H9 (cell line): ENCODE data around the gene AIFM1. TPM values are rescaled to one million over a fixed set of nuclear protein-coding genes. Genes with fewer than 3 reads are reported as not detected.

ENCODE experiments used
- DNase-seq: peaks from one replicate; pipeline ENCODE4 v3.0.0-alpha.2; 2017
- H2AFZ ChIP-seq: one replicate; pipeline ENCODE4 v1.6.1; 2013; ENCODE audit warnings: mild to moderate bottlenecking, low read length, control low read depth, moderate library complexity
- H2AK5ac ChIP-seq: 2 replicates; pipeline ENCODE4 v1.6.1; 2013; ENCODE audit warnings: low read length, control low read depth, mixed read lengths; ENCODE audit not compliant: insufficient read length
- H2BK120ac ChIP-seq: one replicate; pipeline ENCODE4 v1.6.1; 2013; ENCODE audit warnings: low read depth, mild to moderate bottlenecking, low read length, control low read depth, inconsistent platforms; ENCODE audit not compliant: poor library complexity, severe bottlenecking
- H2BK12ac ChIP-seq: 2 replicates; pipeline ENCODE4 v1.6.1; 2013; ENCODE audit warnings: low read length, control low read depth, mixed read lengths, low read depth; ENCODE audit not compliant: insufficient read length
- H2BK15ac ChIP-seq: 2 replicates; pipeline ENCODE4 v1.6.1; 2013; ENCODE audit warnings: low read depth, low read length, control low read depth
- H2BK20ac ChIP-seq: one replicate; pipeline ENCODE4 v1.6.1; 2013; ENCODE audit warnings: low read depth, mild to moderate bottlenecking, low read length, control low read depth, inconsistent platforms; ENCODE audit not compliant: poor library complexity, severe bottlenecking
- H2BK5ac ChIP-seq: 2 replicates; pipeline ENCODE4 v1.6.1; 2013; ENCODE audit warnings: low read length, control low read depth, mixed read lengths; ENCODE audit not compliant: insufficient read length
- H3K14ac ChIP-seq: 2 replicates; pipeline ENCODE4 v1.6.1; 2013; ENCODE audit warnings: low read length, control low read depth; ENCODE audit not compliant: insufficient read depth
- H3K18ac ChIP-seq: 2 replicates; pipeline ENCODE4 v1.6.1; 2013; ENCODE audit warnings: low read depth, mild to moderate bottlenecking, mixed read lengths, low read length, control low read depth; ENCODE audit not compliant: insufficient read length
- H3K23ac ChIP-seq: 2 replicates; pipeline ENCODE4 v1.6.1; 2013; ENCODE audit warnings: low read length, control low read depth, mixed read lengths, low read depth; ENCODE audit not compliant: insufficient read length
- H3K23me2 ChIP-seq: 2 replicates; pipeline ENCODE4 v1.6.1; 2013; ENCODE audit warnings: low read depth, mild to moderate bottlenecking, mixed read lengths, low read length, control low read depth; ENCODE audit not compliant: insufficient read length, poor library complexity, severe bottlenecking
- H3K27ac ChIP-seq: 2 replicates; pipeline ENCODE4 v1.5.1; 2013; ENCODE audit warnings: low read length, control low read depth, mixed read lengths, low read depth; ENCODE audit not compliant: insufficient read length
- H3K27me3 ChIP-seq: 2 replicates; pipeline ENCODE4 v1.6.1; 2013; ENCODE audit warnings: low read length, control low read depth, inconsistent platforms; ENCODE audit not compliant: insufficient read depth
- H3K4ac ChIP-seq: 2 replicates; pipeline ENCODE4 v1.6.1; 2013; ENCODE audit warnings: low read depth, mild to moderate bottlenecking, control low read depth, inconsistent platforms, low read length, moderate library complexity
- H3K4me1 ChIP-seq: 2 replicates; pipeline ENCODE4 v1.6.1; 2013; ENCODE audit warnings: low read length, control low read depth, inconsistent platforms; ENCODE audit not compliant: insufficient read depth
- H3K4me2 ChIP-seq: 2 replicates; pipeline ENCODE4 v1.6.1; 2013; ENCODE audit warnings: low read length, control low read depth, mixed read lengths; ENCODE audit not compliant: insufficient read length, insufficient read depth
- H3K56ac ChIP-seq: 2 replicates; pipeline ENCODE4 v1.6.1; 2013; ENCODE audit warnings: low read depth, mild to moderate bottlenecking, mixed read lengths, low read length, control low read depth; ENCODE audit not compliant: insufficient read length
- H3K79me1 ChIP-seq: 2 replicates; pipeline ENCODE4 v1.6.1; 2013; ENCODE audit warnings: low read depth, mild to moderate bottlenecking, moderate library complexity, low read length, control low read depth, inconsistent platforms; ENCODE audit not compliant: insufficient read depth, poor library complexity, severe bottlenecking
- H3K79me2 ChIP-seq: 2 replicates; pipeline ENCODE4 v1.6.1; 2013; ENCODE audit warnings: low read length, control low read depth, inconsistent platforms; ENCODE audit not compliant: insufficient read depth
- H3K9ac ChIP-seq: 2 replicates; pipeline ENCODE4 v1.6.1; 2013; ENCODE audit warnings: low read length, control low read depth, mixed read lengths; ENCODE audit not compliant: insufficient read length; ENCODE audit errors: extremely low read depth
- H3K9me3 ChIP-seq: one replicate; pipeline ENCODE4 v1.6.1; 2013; ENCODE audit warnings: low read depth, low read length, inconsistent platforms; ENCODE audit not compliant: control insufficient read depth
- H3T11ph ChIP-seq: one replicate; pipeline ENCODE4 v1.6.1; 2013; ENCODE audit warnings: mild to moderate bottlenecking, low read length, control low read depth, inconsistent platforms
- H4K20me1 ChIP-seq: one replicate; pipeline ENCODE4 v1.6.1; 2013; ENCODE audit not compliant: control insufficient read depth, insufficient read length, insufficient read depth
- H4K5ac ChIP-seq: 2 replicates; pipeline ENCODE4 v1.6.1; 2013; ENCODE audit warnings: low read depth, mild to moderate bottlenecking, mixed read lengths, low read length, control low read depth; ENCODE audit not compliant: insufficient read length
- H4K8ac ChIP-seq: replicated peaks from 2 replicates; pipeline ENCODE4 v1.6.1; 2013; ENCODE audit warnings: low read length, control low read depth, mixed read lengths, low read depth; ENCODE audit not compliant: insufficient read length
- H4K91ac ChIP-seq: 2 replicates; pipeline ENCODE4 v1.6.1; 2013; ENCODE audit warnings: low read depth, mild to moderate bottlenecking, moderate library complexity, mixed read lengths, low read length, control low read depth; ENCODE audit not compliant: insufficient read length
- H3K27ac Mint-ChIP-seq, 3 experiments: 2 replicates in 2 of 3; 3 replicates in 1 of 3; pipeline ENCODE4 v1.8.0; 2020 to 2021; ENCODE audit warnings: mixed read lengths in 3 of 3, mild to moderate bottlenecking in 1 of 3, moderate library complexity in 1 of 3
- H3K27me3 Mint-ChIP-seq: 2 replicates; pipeline ENCODE4 v1.8.0; 2021; ENCODE audit warnings: low read depth, mild to moderate bottlenecking, moderate library complexity, mixed read lengths
- H3K36me3 Mint-ChIP-seq, 3 experiments: 2 replicates in 2 of 3; 3 replicates in 1 of 3; pipeline ENCODE4 v1.8.0; 2020 to 2021; ENCODE audit warnings: low read depth in 3 of 3, mixed read lengths in 3 of 3; ENCODE audit not compliant: insufficient read depth in 1 of 3
- H3K4me1 Mint-ChIP-seq, 2 experiments: 2 replicates each; pipeline ENCODE4 v1.8.0; 2020; ENCODE audit warnings: mixed read lengths in 2 of 2
- H3K4me3 Mint-ChIP-seq, 2 experiments: 2 replicates in 1 of 2; 3 replicates in 1 of 2; pipeline ENCODE4 v1.8.0; 2020 to 2021; ENCODE audit warnings: mild to moderate bottlenecking in 2 of 2, mixed read lengths in 2 of 2, moderate library complexity in 1 of 2
- H3K9me3 Mint-ChIP-seq, 2 experiments: 2 replicates in 1 of 2; 3 replicates in 1 of 2; pipeline ENCODE4 v1.8.0; 2020; ENCODE audit warnings: mild to moderate bottlenecking in 2 of 2, mixed read lengths in 2 of 2, moderate library complexity in 1 of 2
- WGBS: extraction: QIAGEN DNeasy Blood & Tissue Kit; methylation state at CpG from one replicate; pipeline ENCODE4 v1.1.7; 2013; ENCODE audit warnings: missing lambda C conversion rate, low lambda C conversion rate, mixed read lengths; ENCODE audit not compliant: insufficient read length; ENCODE audit errors: extremely low coverage; 5-methylcytosine and 5-hydroxymethylcytosine counted together
- total RNA-seq: library from RNA; stranded (reverse); gene quantifications from 2 replicates; pipeline ENCODE4 v1.2.1, GENCODE V29; 2021
- TF ChIP-seq, protein P1 (sequence below): fragments of 200-600 bp; sonication (generic); conservative IDR thresholded peaks from 3 replicates; pipeline ENCODE4 v1.8.0; 2021; ENCODE audit warnings: antibody characterized with exemption, mild to moderate bottlenecking

The AIFM1 gene
- total RNA-seq, 1 experiment from 2014 or later: 43.7 TPM

DNA sequence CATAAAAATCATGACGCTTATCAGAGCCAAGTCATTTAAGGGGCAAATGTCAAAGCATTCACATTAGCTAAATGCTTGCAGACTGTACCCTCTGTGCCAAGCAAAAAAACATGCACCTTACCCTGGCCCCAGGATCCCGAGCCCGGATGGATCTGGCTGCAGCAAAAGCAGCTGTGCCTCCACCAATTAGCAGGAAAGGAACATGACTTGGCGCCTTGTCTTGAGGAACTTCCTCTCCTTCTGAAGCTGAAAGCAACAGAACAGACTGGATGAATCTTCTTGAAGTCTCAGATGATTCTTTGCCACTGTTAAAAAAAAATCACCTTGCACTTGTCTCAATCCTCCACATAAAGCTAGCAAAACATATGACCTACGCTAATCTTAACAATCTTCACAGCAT is 18.0 kb downstream of the AIFM1 start:
- TF ChIP-seq, protein P1, sequence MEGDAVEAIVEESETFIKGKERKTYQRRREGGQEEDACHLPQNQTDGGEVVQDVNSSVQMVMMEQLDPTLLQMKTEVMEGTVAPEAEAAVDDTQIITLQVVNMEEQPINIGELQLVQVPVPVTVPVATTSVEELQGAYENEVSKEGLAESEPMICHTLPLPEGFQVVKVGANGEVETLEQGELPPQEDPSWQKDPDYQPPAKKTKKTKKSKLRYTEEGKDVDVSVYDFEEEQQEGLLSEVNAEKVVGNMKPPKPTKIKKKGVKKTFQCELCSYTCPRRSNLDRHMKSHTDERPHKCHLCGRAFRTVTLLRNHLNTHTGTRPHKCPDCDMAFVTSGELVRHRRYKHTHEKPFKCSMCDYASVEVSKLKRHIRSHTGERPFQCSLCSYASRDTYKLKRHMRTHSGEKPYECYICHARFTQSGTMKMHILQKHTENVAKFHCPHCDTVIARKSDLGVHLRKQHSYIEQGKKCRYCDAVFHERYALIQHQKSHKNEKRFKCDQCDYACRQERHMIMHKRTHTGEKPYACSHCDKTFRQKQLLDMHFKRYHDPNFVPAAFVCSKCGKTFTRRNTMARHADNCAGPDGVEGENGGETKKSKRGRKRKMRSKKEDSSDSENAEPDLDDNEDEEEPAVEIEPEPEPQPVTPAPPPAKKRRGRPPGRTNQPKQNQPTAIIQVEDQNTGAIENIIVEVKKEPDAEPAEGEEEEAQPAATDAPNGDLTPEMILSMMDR: no peak
- no peaks in the 10 kb centered on the region for H3K4me1 ChIP-seq
- no peaks in the 10 kb centered on the region for H4K20me1 ChIP-seq
- no peak overlapping the region for H2BK20ac ChIP-seq
- H2BK120ac ChIP-seq: no peak overlapping the region
- no peaks in the 10 kb centered on the region for H3K23me2 ChIP-seq
- no peak overlapping the region for H2AK5ac ChIP-seq
- peaks cover 0 to 59% of the 10 kb centered on the region in 2 experiments; a peak in 2 of 5 replicates for H3K9me3 Mint-ChIP-seq
- H3K4ac ChIP-seq: no peak overlapping the region
- no peak overlapping the region for H3K4me3 Mint-ChIP-seq
- H3K79me1 ChIP-seq: no peaks in the 10 kb centered on the region
- H2AFZ ChIP-seq: no peak overlapping the region
- H3K9me3 ChIP-seq: peaks cover 22% of the 10 kb centered on the region
- no peak overlapping the region for H3K27ac Mint-ChIP-seq
- no peak overlapping the region for H3K14ac ChIP-seq
- no peak overlapping the region for H2BK5ac ChIP-seq
- WGBS: no CpG with 5 or more reads among the region's 5 CpGs
- H3K56ac ChIP-seq: no peak overlapping the region
- no peak overlapping the region for H3K4me2 ChIP-seq
- no peak for DNase-seq
- no peak overlapping the region for H3K27ac ChIP-seq
- H3K79me2 ChIP-seq: no peaks in the 10 kb centered on the region
- H3K4me1 Mint-ChIP-seq: no peaks in the 10 kb centered on the region
- no peak overlapping the region for H4K8ac ChIP-seq
- no peak overlapping the region for H3K23ac ChIP-seq
- peaks cover 21 to 69% (median 53%) of the 10 kb centered on the region in 3 experiments; a peak in 6 of 7 replicates for H3K36me3 Mint-ChIP-seq
- no peak overlapping the region for H4K5ac ChIP-seq
- no peak overlapping the region for H3T11ph ChIP-seq
- no peak overlapping the region for H2BK12ac ChIP-seq
- H2BK15ac ChIP-seq: no peak overlapping the region
- H3K27me3 ChIP-seq: no peaks in the 10 kb centered on the region
- no peak overlapping the region for H4K91ac ChIP-seq
- H3K9ac ChIP-seq: no peak overlapping the region
- peaks cover 1% of the 10 kb centered on the region; the same call in 1 of the 2 replicates for H3K27me3 Mint-ChIP-seq
- H3K18ac ChIP-seq: no peak overlapping the region
